IMR-90 (cell line): ENCODE results near the gene MDC1. TPM values are rescaled to one million over a fixed set of nuclear protein-coding genes. Genes with fewer than 3 reads are reported as not detected.

Experiments used
- ATAC-seq: fragments of 200-7000 bp; cut with Tn5 transposase; 2 replicates; pipeline ENCODE4 v1.9.1; 2020; ENCODE audit warnings: low read depth, mild to moderate bottlenecking, moderate library complexity
- BruUV-seq: library from RNA; stranded (reverse); fragments of 400-500 nt; replicated peaks from 2 replicates; lab custom pipeline; 2021; lab: Mats Ljungman, UMichigan
- CTCF ChIA-PET: fragments of 300-600 bp; formaldehyde crosslinking; extraction: SDS; loops from one replicate; lab custom pipeline; 2021; ENCODE audit warnings: antibody characterized with exemption; lab: Yijun Ruan, JAX
- POLR2A ChIA-PET: fragments of 300-600 bp; sonication (Branson Sonifier 250); formaldehyde crosslinking; loops from one replicate; lab custom pipeline; 2022; ENCODE audit warnings: antibody characterized with exemption; ENCODE audit not compliant: unreplicated experiment; lab: Charles Lee
- DNase-seq: peaks from one replicate; pipeline ENCODE4 v3.0.0; 2013
- H2AFZ ChIP-seq: replicated peaks from 2 replicates; pipeline ENCODE3; 2013; ENCODE audit warnings: low read length, mild to moderate bottlenecking; ENCODE audit not compliant: poor library complexity
- H2AK5ac ChIP-seq: 2 replicates; pipeline ENCODE4 v1.6.1; 2013; ENCODE audit warnings: low read depth, low read length, inconsistent platforms
- H2AK9ac ChIP-seq: replicated peaks from 2 replicates; pipeline ENCODE3; 2013; ENCODE audit warnings: mild to moderate bottlenecking, low read depth, low read length, moderate library complexity; ENCODE audit not compliant: poor library complexity
- H2BK120ac ChIP-seq: 2 replicates; pipeline ENCODE4 v1.6.1; 2013; ENCODE audit warnings: low read depth, low read length, inconsistent platforms
- H2BK15ac ChIP-seq: 3 replicates; pipeline ENCODE4 v1.6.1; 2013; ENCODE audit warnings: low read depth, low read length, inconsistent platforms
- H2BK20ac ChIP-seq: 2 replicates; pipeline ENCODE4 v1.6.1; 2013; ENCODE audit warnings: low read depth, mild to moderate bottlenecking, inconsistent platforms, low read length, moderate library complexity
- H2BK5ac ChIP-seq: 2 replicates; pipeline ENCODE4 v1.6.1; 2013; ENCODE audit warnings: mild to moderate bottlenecking, low read depth, low read length, inconsistent platforms; ENCODE audit not compliant: poor library complexity, severe bottlenecking
- H3K14ac ChIP-seq: replicated peaks from 2 replicates; pipeline ENCODE4 v1.6.1; 2013; ENCODE audit warnings: low read depth, low read length, inconsistent platforms
- H3K18ac ChIP-seq: 2 replicates; pipeline ENCODE4 v1.6.1; 2013; ENCODE audit warnings: low read depth, low read length, control low read depth
- H3K23ac ChIP-seq: 2 replicates; pipeline ENCODE4 v1.6.1; 2013; ENCODE audit warnings: low read depth, low read length, inconsistent platforms
- H3K27ac ChIP-seq: 2 replicates; pipeline ENCODE4 v1.5.1; 2013; ENCODE audit warnings: mild to moderate bottlenecking, control low read depth, low read length; ENCODE audit not compliant: insufficient read depth
- H3K27me3 ChIP-seq: 2 replicates; pipeline ENCODE4 v1.6.1; 2013; ENCODE audit warnings: low read length; ENCODE audit not compliant: control insufficient read depth, insufficient read depth
- H3K36me3 ChIP-seq: 2 replicates; pipeline ENCODE4 v1.6.1; 2013; ENCODE audit warnings: low read length, mixed read lengths; ENCODE audit not compliant: control insufficient read depth, insufficient read depth
- H3K4ac ChIP-seq: 2 replicates; pipeline ENCODE4 v1.6.1; 2013; ENCODE audit warnings: low read depth, low read length, inconsistent platforms
- H3K4me1 ChIP-seq: 2 replicates; pipeline ENCODE4 v1.6.1; 2013; ENCODE audit warnings: low read length, mixed read lengths; ENCODE audit not compliant: control insufficient read depth, insufficient read depth
- H3K4me2 ChIP-seq: 2 replicates; pipeline ENCODE4 v1.6.1; 2013; ENCODE audit warnings: low read depth, mild to moderate bottlenecking, control low read depth, low read length, moderate library complexity
- H3K4me3 ChIP-seq: 2 replicates; pipeline ENCODE4 v1.5.1; 2013; ENCODE audit warnings: low read depth, mild to moderate bottlenecking, control low read depth, low read length, moderate library complexity; ENCODE audit not compliant: insufficient read depth
- H3K56ac ChIP-seq: 2 replicates; pipeline ENCODE4 v1.6.1; 2013; ENCODE audit warnings: low read length, inconsistent platforms; ENCODE audit not compliant: insufficient read depth; ENCODE audit errors: extremely low read depth
- H3K79me1 ChIP-seq, 2 experiments: 2 replicates each; pipeline ENCODE4 v1.6.1; 2013; ENCODE audit warnings: low read length in 2 of 2, inconsistent platforms in 1 of 2, low read depth in 1 of 2
- H3K9ac ChIP-seq: 2 replicates; pipeline ENCODE4 v1.6.1; 2013; ENCODE audit warnings: low read depth, low read length, control low read depth
- H3K9me1 ChIP-seq: 2 replicates; pipeline ENCODE4 v1.6.1; 2013; ENCODE audit warnings: low read length, inconsistent platforms; ENCODE audit not compliant: insufficient read depth
- H3K9me3 ChIP-seq: 2 replicates; pipeline ENCODE4 v1.6.1; 2013; ENCODE audit warnings: low read length; ENCODE audit not compliant: control insufficient read depth, insufficient read depth
- H4K20me1 ChIP-seq: 2 replicates; pipeline ENCODE4 v1.6.1; 2013; ENCODE audit warnings: low read length, inconsistent platforms; ENCODE audit not compliant: insufficient read depth
- H4K5ac ChIP-seq: 2 replicates; pipeline ENCODE4 v1.6.1; 2013; ENCODE audit warnings: mild to moderate bottlenecking, low read depth, low read length, control low read depth
- H4K8ac ChIP-seq, 2 experiments: 2 replicates each; pipeline ENCODE4 v1.6.1; 2013; ENCODE audit warnings: low read depth in 2 of 2, low read length in 2 of 2, control low read depth in 1 of 2, inconsistent platforms in 1 of 2
- H4K91ac ChIP-seq: 2 replicates; pipeline ENCODE4 v1.6.1; 2013; ENCODE audit warnings: low read depth, low read length, inconsistent platforms; ENCODE audit not compliant: insufficient read depth
- CEBPB ChIP-seq: IDR thresholded peaks from 2 replicates; pipeline ENCODE4 v1.6.1; 2012; ENCODE audit warnings: low read depth, low read length, improper control_type of control experiment
- CHD1 ChIP-seq: IDR thresholded peaks from 2 replicates; pipeline ENCODE4 v1.6.1; 2012; ENCODE audit warnings: low read depth, low read length, improper control_type of control experiment
- CTCF ChIP-seq: conservative IDR thresholded peaks from 2 replicates; pipeline ENCODE4 v1.5.1; 2012; ENCODE audit warnings: mild to moderate bottlenecking, low read depth, low read length, improper control_type of control experiment
- FOS ChIP-seq: fragments of 150-350 bp; IDR thresholded peaks from 2 replicates; pipeline ENCODE4 v1.6.1; 2016; ENCODE audit warnings: low read depth, low read length
- MAFK ChIP-seq: IDR thresholded peaks from 2 replicates; pipeline ENCODE4 v1.6.1; 2012; ENCODE audit warnings: low read depth, low read length, improper control_type of control experiment
- MAZ ChIP-seq: IDR thresholded peaks from 2 replicates; pipeline ENCODE4 v1.6.1; 2012; ENCODE audit warnings: low read depth, mild to moderate bottlenecking, low read length, improper control_type of control experiment, moderate library complexity, borderline replicate concordance
- MXI1 ChIP-seq: IDR thresholded peaks from 2 replicates; pipeline ENCODE4 v1.6.1; 2012; ENCODE audit warnings: low read depth, mild to moderate bottlenecking, low read length, moderate library complexity, borderline replicate concordance
- NFE2L2 ChIP-seq: fragments of 150-350 bp; IDR thresholded peaks from 2 replicates; pipeline ENCODE4 v1.6.1; 2016; ENCODE audit warnings: low read depth, mild to moderate bottlenecking, low read length
- POLR2A ChIP-seq: IDR thresholded peaks from 2 replicates; pipeline ENCODE4 v1.6.1; 2012; ENCODE audit warnings: mild to moderate bottlenecking, low read depth, low read length
- RAD21 ChIP-seq: IDR thresholded peaks from 2 replicates; pipeline ENCODE4 v1.6.1; 2012; ENCODE audit warnings: low read length, improper control_type of control experiment
- RCOR1 ChIP-seq: IDR thresholded peaks from 2 replicates; pipeline ENCODE4 v1.6.1; 2012; ENCODE audit warnings: mild to moderate bottlenecking, low read length, improper control_type of control experiment; ENCODE audit not compliant: insufficient replicate concordance
- RFX5 ChIP-seq: IDR thresholded peaks from 2 replicates; pipeline ENCODE4 v1.8.0; 2012; ENCODE audit warnings: low read depth, mild to moderate bottlenecking, low read length, moderate library complexity
- SMC3 ChIP-seq: fragments of 150-350 bp; IDR thresholded peaks from 2 replicates; pipeline ENCODE4 v1.6.1; 2016; ENCODE audit warnings: low read depth, mild to moderate bottlenecking, antibody characterized with exemption, low read length, moderate library complexity
- WGBS, 2 experiments: methylation state at CpG; one replicate each; pipeline versions ENCODE4 v1.1.5 to v1.1.7; 2013; ENCODE audit warnings: missing lambda C conversion rate in 2 of 2; ENCODE audit not compliant: insufficient read length in 1 of 2; ENCODE audit errors: extremely low coverage in 2 of 2; 5-methylcytosine and 5-hydroxymethylcytosine counted together
- dilution Hi-C: fragments of 300-500 bp; cut with HindIII; formaldehyde crosslinking; loops from one replicate; pipeline ENCODE4 v1.14.3; 2018; ENCODE audit warnings: low sequenced_read_pairs; ENCODE audit not compliant: unreplicated experiment
- in situ Hi-C: fragments of 300-500 bp; cut with MboI; formaldehyde crosslinking; loops from 3 replicates; pipeline ENCODE4 v1.14.3; 2019; ENCODE audit warnings: low sequenced_read_pairs, inconsistent platforms, mixed read lengths
- intact Hi-C: fragments of 100-400 bp; cut with micrococcal nuclease; formaldehyde crosslinking; loops from 2 replicates; pipeline ENCODE4 v1.10.0; 2022
- polyA plus RNA-seq, 3 experiments: library from polyadenylated mRNA; depleted of rRNA; stranded (reverse); fragments of >200 nt; gene quantifications; 2 replicates each; pipeline ENCODE4 v1.2.3, GENCODE V29; 2012; ENCODE audit warnings: low replicate concordance in 1 of 3
- total RNA-seq: library from RNA; depleted of rRNA; stranded (reverse); fragments of >200 nt; gene quantifications from 2 replicates; pipeline ENCODE4 v1.2.3, GENCODE V29; 2012
- TF ChIP-seq, protein P1 (sequence below): fragments of 150-350 bp; IDR thresholded peaks from 2 replicates; pipeline ENCODE4 v1.6.1; 2016; ENCODE audit warnings: low read depth, mild to moderate bottlenecking, low read length, moderate library complexity, borderline replicate concordance

MDC1 gene
- total and polyA plus RNA-seq, 2 of the 4 experiments (the other 2 are of a cell fraction) = 4.5 to 12.1 TPM

DNA sequence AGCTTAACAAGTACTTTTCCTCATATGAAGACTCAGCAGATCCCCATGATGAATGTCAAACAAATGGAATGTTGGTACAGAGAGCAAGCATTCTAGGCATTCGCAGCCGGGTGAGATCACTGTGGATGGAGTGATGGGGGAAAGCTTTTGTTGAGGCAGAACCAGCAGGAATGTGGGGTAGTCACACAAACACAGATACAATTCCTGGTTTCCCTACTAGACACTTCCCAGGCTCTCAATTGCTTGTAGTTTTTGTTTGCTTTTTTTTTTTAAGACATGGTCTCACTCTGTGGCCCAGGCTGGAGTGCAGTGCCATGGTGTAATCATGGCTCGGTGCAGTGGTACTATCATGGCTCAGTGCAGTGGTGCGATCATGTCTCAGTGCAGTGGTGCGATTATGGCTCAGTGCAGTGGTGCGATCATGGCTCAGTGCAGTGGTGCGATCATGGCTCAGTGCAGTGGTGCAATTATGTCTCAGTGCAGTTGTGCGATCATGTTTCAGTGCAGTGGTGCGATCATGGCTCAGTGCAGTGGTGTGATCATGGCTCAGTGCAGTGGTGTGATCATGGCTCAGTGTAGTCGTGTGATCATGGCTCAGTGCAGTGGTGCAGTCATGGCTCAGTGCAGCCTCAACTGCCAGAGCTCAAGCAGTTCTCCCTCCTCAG, 42.6 kb upstream of the MDC1 start:
- peak overlapping the region; percentile 4; the same call in 1 of the 2 replicates for H3K9ac ChIP-seq
- ATAC-seq = peak; percentile 89
- BruUV-seq = no TSS peak
- TF ChIP-seq, protein P1, sequence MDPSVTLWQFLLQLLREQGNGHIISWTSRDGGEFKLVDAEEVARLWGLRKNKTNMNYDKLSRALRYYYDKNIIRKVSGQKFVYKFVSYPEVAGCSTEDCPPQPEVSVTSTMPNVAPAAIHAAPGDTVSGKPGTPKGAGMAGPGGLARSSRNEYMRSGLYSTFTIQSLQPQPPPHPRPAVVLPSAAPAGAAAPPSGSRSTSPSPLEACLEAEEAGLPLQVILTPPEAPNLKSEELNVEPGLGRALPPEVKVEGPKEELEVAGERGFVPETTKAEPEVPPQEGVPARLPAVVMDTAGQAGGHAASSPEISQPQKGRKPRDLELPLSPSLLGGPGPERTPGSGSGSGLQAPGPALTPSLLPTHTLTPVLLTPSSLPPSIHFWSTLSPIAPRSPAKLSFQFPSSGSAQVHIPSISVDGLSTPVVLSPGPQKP = no peak
- TF ChIP-seq RFX5 (no peak), NFE2L2 (peak; percentile 41; the same call in 1 of the 2 replicates), MXI1 (no peak), POLR2A (no peak), MAZ (peak; percentile 51; the same call in 1 of the 2 replicates), CTCF (no peak), CEBPB (peak; percentile 74), FOS (peak; percentile 75), CHD1 (no peak), RAD21 (peak; percentile 30; the same call in 1 of the 2 replicates), SMC3 (no peak), RCOR1 (peak; percentile 25), MAFK (peak; percentile 83)

More for the DNA sequence above, 42.6 kb upstream of the MDC1 start:
- Histone ChIP-seq H2BK15ac (peak overlapping the region; percentile 94; the same call in 2 of the 3 replicates), H3K56ac (peak overlapping the region; percentile 17; the same call in 1 of the 2 replicates), H3K9me3 (no peaks in the 10 kb centered on the region), H2AFZ (peak overlapping the region; percentile 40), H4K5ac (peak overlapping the region; percentile 76), H3K4me3 (no peak overlapping the region), H4K20me1 (peaks cover 5% of the 10 kb centered on the region; the same call in 1 of the 2 replicates), H3K4me1 (peaks cover 21% of the 10 kb centered on the region), H4K8ac (peak overlapping the region; percentile 33 to 93; a peak in 3 of 4 replicates), H3K9me1 (peaks cover 30% of the 10 kb centered on the region), H3K79me1 (peaks cover 0 to 34% of the 10 kb centered on the region in 2 experiments; a peak in 2 of 4 replicates), H2BK120ac (peak overlapping the region; percentile 97), H2BK20ac (peak overlapping the region; percentile 93), H3K27me3 (no peaks in the 10 kb centered on the region), H3K23ac (peak overlapping the region; percentile 77), H2BK5ac (peak overlapping the region; percentile 99), H2AK5ac (peak overlapping the region; percentile 100), H2AK9ac (peak overlapping the region; percentile 73), H3K36me3 (no peaks in the 10 kb centered on the region), H3K18ac (peak overlapping the region; percentile 92), H4K91ac (peak overlapping the region; percentile 95), H3K4ac (peak overlapping the region; percentile 92), H3K27ac (peak overlapping the region; percentile 97), H3K4me2 (peak overlapping the region; percentile 14; the same call in 1 of the 2 replicates), H3K14ac (peak overlapping the region; percentile 87)
- intact Hi-C loops = no loop called here
- 90% methylated on average over 7 of the region's 10 CpGs; no CpG with 5 or more reads in 1 of the 2 experiments for WGBS, 2 experiments
- POLR2A ChIA-PET = interaction anchor here (1.0 to 1.3 kb wide), 2 partner anchors 15 to 22 kb away, joined by 3 to 6 read pairs; partner anchors contain the start of gene IER3
- CTCF ChIA-PET = interaction anchor here (0.9 to 1.0 kb wide), 2 partner anchors 60 to 62 kb away, joined by 3 to 4 read pairs; no protein-coding TSS in a partner anchor
- DNase-seq = peak; percentile 98
- in situ Hi-C loops = no loop called here
- dilution Hi-C loops = no loop called here
